Gastrocnemius medialis (tissue), 4 donors: ENCODE results near the gene TRPM4.

Experiments used
- POLR2A ChIP-seq, 2 donors: fragments of 450-650 bp; IDR thresholded peaks; one replicate each; pipeline ENCODE4 v1.6.1; 2017; ENCODE audit warnings: antibody characterized with exemption in 2 of 2, mild to moderate bottlenecking in 2 of 2, moderate library complexity in 2 of 2
- TF ChIP-seq, protein P1 (sequence below), 5 experiments: fragments of 450-650 bp in 3 of 5; fragments of 200-600 bp in 2 of 5; sonication (generic) in 2 of 5; IDR thresholded peaks in 4 of 5; conservative IDR thresholded peaks in 1 of 5; 1 replicate in 4 of 5; 2 replicates in 1 of 5; pipeline ENCODE4 v1.5.1; 2016 to 2019; ENCODE audit warnings: antibody characterized with exemption in 5 of 5, mild to moderate bottlenecking in 3 of 5, moderate library complexity in 3 of 5

DNA sequence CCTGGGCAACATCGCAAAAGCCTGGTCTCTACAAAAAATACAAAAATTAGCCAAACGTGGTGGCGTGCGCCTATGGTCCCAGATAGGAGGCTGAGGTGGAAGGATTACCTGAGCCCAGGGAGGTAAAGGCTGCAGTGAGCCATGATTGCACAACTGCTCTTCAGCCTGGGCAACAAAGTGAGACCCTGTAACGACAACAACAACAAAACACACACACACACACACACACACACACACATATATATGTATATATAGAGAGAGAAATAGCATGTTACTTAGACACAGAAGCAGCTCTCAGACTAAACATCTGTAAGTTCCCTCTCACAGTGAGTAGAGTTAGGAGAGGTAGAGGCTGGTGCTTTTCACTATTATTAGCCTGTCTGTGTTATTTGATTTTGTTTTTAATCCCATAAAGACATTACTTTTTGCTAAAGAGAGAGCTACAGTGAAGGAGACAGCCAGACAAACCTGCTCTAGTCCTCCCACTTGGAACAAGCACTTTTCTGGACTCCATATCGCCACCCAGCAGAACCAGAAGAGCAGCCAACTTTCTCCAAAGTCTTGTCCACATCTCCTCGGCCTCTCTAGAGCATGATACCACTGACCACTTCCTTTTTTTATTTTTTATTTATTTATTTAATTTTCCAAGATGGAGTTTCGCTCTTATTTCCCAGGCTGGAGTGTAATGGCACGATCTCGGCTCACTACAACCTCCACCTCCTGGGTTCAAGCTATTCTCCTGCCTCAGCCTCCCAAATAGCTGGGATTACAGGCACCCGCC, 46.2 kb upstream of the TRPM4 start:
- TF ChIP-seq, protein P1, sequence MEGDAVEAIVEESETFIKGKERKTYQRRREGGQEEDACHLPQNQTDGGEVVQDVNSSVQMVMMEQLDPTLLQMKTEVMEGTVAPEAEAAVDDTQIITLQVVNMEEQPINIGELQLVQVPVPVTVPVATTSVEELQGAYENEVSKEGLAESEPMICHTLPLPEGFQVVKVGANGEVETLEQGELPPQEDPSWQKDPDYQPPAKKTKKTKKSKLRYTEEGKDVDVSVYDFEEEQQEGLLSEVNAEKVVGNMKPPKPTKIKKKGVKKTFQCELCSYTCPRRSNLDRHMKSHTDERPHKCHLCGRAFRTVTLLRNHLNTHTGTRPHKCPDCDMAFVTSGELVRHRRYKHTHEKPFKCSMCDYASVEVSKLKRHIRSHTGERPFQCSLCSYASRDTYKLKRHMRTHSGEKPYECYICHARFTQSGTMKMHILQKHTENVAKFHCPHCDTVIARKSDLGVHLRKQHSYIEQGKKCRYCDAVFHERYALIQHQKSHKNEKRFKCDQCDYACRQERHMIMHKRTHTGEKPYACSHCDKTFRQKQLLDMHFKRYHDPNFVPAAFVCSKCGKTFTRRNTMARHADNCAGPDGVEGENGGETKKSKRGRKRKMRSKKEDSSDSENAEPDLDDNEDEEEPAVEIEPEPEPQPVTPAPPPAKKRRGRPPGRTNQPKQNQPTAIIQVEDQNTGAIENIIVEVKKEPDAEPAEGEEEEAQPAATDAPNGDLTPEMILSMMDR (IDR thresholded peaks at IDR 0.05 in 4 of 5, conservative IDR thresholded peaks at IDR 0.05 in 1 of 5), result no peak
- no peak for TF ChIP-seq POLR2A (IDR thresholded peaks at IDR 0.05)
